ENCODE measurements around the gene CELSR1.

CELSR1 gene

DNA sequence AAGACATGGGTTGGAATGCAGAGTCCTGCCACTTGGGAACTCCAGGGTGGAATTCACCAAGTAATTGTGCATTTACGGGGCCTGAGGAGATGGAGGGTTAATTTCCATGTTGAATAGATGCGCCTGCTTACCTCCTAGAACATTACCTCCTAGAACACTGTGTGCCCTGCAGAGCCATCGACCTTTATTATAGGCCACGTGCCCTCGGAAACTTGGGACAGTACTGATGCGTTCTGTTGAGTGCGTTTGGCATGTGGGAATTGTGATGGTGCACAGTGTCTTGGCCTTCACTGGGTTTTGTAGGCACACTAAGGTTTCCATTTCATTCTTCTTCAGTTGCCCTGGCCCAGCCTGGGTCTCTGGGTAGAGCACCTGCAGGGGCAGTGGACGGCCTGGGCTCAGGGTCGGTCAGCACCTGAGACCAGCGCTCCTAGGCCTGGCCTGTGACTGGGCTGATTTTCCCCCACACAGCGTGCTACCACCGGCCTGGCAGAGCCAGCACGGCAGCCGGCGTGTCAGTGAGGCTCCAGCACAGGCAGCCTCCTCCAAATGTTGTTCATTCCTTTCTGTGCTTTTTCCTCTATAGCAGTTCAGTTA, 189.2 kb downstream of the CELSR1 start:
- no peak for DNase-seq (ENCODE audit: low spot score)
- TF ChIP-seq CTCF (IDR thresholded peaks at IDR 0.05; ENCODE audit: extremely low read depth, insufficient read depth, missing control alignments), result no peak
- in situ Hi-C loops (cut with MboI; ENCODE audit: low pct_unique_long_range_greater_than_20kb, low sequenced_read_pairs, unreplicated experiment), result no loop called here

DNA sequence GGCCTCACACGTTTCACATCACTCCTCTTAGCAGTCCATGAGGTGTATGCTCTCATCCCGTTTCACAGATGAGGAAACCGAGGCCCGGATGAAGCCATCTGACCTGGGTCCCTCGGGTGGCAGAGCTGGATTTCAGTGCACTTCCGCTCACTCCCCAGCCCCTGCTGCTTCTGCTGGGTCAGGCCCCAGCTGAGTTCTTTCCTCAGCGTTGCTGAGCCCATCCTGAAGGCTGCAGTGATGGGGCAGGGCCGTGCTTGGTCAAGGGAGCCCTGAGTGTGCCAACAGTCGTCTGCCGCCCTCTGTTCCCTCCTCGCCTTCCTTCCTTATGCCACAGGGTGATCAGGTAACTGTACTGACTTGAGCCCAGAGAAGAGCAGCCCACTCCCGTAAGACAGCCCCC, 189.8 kb downstream of the CELSR1 start:
- in situ Hi-C loops (cut with MboI; ENCODE audit: low pct_unique_long_range_greater_than_20kb, low sequenced_read_pairs, unreplicated experiment), result no loop called here
- TF ChIP-seq CTCF (IDR thresholded peaks at IDR 0.05; ENCODE audit: extremely low read depth, insufficient read depth, missing control alignments), result no peak
- DNase-seq (ENCODE audit: low spot score), result no peak

DNA sequence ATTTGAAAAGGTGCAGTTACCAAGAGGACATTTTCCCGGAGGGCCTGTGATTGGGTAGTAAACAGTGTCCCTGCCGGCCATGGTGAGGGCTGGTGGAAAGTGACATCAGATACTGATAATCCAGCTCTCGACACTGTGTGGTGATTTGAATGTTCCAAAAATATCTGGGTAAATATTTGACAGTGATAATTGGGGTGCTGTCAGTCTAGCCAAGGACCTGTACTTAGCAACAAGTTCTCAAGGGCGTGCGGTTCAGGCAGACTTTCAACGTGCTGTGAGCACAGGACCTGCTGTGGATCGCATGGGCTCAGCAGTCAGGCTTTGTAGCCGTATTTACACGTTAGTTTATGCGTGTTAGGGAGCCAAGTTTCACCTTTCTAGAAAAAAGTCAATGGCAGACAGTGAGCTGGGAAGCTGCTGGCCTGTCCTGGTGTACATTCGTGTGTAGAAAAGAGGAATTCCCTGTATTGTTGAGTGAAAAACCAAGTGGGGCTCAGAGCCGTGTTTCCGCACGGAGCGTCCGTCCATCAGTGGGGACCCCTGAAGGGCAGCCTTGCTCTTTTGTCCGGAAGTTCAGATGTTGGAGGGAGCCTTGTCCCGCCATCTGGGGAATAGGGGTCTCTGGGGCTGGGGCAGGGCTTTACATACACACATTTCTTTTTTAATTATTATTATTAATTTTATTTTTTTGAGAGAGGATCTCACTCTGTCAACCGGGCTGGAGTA, 190.6 kb downstream of the CELSR1 start:
- no peak for DNase-seq (ENCODE audit: low spot score)
- TF ChIP-seq CTCF (IDR thresholded peaks at IDR 0.05; ENCODE audit: extremely low read depth, insufficient read depth, missing control alignments), result no peak
- in situ Hi-C loops (cut with MboI; ENCODE audit: low pct_unique_long_range_greater_than_20kb, low sequenced_read_pairs, unreplicated experiment), result no loop called here

DNA sequence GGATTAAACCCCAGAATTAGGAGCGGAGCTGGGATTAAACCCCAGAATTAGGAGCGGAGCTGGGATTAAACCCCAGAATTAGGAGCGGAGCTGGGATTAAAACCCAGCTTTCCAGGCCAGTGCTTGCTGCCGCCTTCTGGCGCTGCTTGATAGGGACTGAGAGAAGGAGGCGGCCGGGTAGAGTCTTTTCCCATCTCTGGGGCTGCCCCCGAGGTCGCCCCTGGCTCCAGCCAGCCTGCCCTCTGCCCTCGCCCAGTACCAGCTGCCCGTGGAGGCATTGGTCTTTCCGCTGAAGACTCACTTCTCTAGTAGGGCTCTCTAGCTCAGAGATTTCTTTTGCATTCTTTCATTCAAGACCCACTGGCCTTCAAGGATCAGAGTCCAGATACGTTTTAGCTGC, 196.7 kb downstream of the CELSR1 start:
- no peak for TF ChIP-seq CTCF (IDR thresholded peaks at IDR 0.05; ENCODE audit: extremely low read depth, insufficient read depth, missing control alignments)
- in situ Hi-C loops (cut with MboI; ENCODE audit: low pct_unique_long_range_greater_than_20kb, low sequenced_read_pairs, unreplicated experiment), result no loop called here
- no peak for DNase-seq (ENCODE audit: low spot score)

DNA sequence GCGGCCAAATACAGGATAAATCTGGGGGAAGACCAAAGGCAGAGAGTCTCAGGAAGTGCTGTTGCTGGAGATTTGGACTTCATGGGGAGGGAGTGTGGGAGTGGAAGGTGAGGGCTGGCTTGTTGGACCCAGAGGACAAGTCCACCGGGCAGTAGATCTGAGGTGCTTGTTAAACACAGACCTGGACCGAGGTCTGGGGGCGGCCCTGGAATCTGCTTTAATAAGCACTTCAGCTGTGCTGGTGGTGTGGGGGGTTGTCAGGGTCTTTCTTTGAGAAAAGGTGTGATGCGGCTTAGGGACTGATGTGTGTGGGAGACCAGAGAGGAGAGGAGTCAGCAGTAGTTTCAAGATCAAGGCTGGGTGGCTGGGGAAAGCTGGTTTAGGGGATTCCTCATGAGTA, 197.5 kb downstream of the CELSR1 start:
- in situ Hi-C loops (cut with MboI; ENCODE audit: low pct_unique_long_range_greater_than_20kb, low sequenced_read_pairs, unreplicated experiment), result no loop called here
- no peak for TF ChIP-seq CTCF (IDR thresholded peaks at IDR 0.05; ENCODE audit: extremely low read depth, insufficient read depth, missing control alignments)
- no peak for DNase-seq (ENCODE audit: low spot score)

- in situ Hi-C loops (cut with MboI; ENCODE audit: low pct_unique_long_range_greater_than_20kb, low sequenced_read_pairs, unreplicated experiment), result no loop called here
- DNase-seq (ENCODE audit: low spot score), result no peak
- no peak for TF ChIP-seq CTCF (IDR thresholded peaks at IDR 0.05; ENCODE audit: extremely low read depth, insufficient read depth, missing control alignments)
Observed at GRCh38 chr22:46338636-46339035, 198.8 kb downstream of the CELSR1 start.

Data from GM13977 (cell line).